ENCODE results near the gene LRP1B.

LRP1B gene

GRCh38 chr2:140641163-140641562 lies 1489.7 kb downstream of the LRP1B start:
- no peak for DNase-seq (ENCODE audit: extremely low read depth, low read depth)
- H3K4me3 ChIP-seq (replicated peaks; ENCODE audit: low read depth, low read length): no peak overlapping the region
- TF ChIP-seq CTCF (IDR thresholded peaks at IDR 0.05; ENCODE audit: low read depth, low read length, missing control alignments): no peak

DNA sequence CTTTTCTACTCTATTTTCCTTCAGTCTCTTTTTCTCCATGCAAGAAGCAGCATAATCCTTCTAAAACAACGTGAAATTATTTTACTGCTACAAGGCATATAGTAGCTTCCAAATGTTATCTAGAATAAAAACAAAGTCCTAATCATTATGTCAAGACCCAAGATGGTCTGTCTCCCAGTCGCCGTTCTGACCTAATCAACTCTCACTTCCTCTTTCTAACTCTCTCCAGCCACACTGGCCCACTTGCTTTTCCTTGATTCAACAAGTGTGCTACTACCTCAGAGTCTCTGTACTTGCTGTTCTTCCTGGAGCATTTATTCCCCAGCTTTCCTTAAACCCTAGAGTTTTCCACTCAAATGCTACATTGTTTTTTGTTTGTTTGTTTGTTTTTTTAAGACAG lies 1491.2 kb downstream of the LRP1B start:
- DNase-seq (ENCODE audit: extremely low read depth, low read depth): no peak
- no peak for TF ChIP-seq CTCF (IDR thresholded peaks at IDR 0.05; ENCODE audit: low read depth, low read length, missing control alignments)
- H3K4me3 ChIP-seq (replicated peaks; ENCODE audit: low read depth, low read length): no peak overlapping the region

DNA sequence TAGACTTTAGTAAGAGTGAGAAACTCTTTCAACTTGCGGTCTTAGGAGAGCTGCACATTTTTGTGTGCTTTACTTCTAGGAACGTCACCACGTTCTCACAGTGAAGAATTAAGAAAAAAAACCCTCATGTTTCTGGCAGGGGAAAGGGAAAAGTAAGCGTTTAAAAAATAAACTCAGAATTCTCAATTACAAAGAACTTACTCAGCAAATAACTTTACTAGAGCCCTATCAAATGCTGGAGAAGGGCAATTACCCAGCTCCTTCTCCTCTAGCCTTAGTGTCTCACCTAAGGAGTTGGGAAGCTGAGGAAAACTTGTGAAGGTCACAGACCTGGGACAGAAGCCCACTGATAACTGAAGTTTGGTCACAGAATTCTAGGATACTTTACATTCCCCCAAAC lies 1500.3 kb downstream of the LRP1B start:
- H3K4me3 ChIP-seq (replicated peaks; ENCODE audit: low read depth, low read length): no peak overlapping the region
- DNase-seq (ENCODE audit: extremely low read depth, low read depth): no peak
- no peak for TF ChIP-seq CTCF (IDR thresholded peaks at IDR 0.05; ENCODE audit: low read depth, low read length, missing control alignments)

DNA sequence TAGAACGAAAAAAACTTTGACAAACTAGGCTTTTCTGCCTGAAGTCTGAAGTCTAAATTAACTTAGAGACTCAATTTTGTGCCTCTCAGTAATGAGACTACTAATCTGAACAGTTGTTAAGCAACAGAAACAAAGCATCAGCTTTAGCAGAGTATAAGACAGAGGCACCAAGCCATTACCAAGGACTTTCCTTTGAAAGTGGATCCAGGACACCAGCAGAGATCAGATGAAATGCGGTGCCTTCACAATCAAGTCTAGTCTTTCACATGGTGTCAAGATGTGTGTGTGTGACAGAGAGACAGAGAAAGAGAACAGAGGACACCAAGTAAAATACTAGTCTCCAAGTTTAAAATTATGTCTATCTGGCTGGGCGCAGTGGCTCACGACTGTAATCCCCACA lies 1502.9 kb downstream of the LRP1B start:
- H3K4me3 ChIP-seq (replicated peaks; ENCODE audit: low read depth, low read length): no peak overlapping the region
- TF ChIP-seq CTCF (IDR thresholded peaks at IDR 0.05; ENCODE audit: low read depth, low read length, missing control alignments): no peak
- DNase-seq (ENCODE audit: extremely low read depth, low read depth): no peak

GRCh38 chr2:140627136-140627535 lies 1503.7 kb downstream of the LRP1B start:
- H3K4me3 ChIP-seq (replicated peaks; ENCODE audit: low read depth, low read length): no peak overlapping the region
- DNase-seq (ENCODE audit: extremely low read depth, low read depth): no peak
- TF ChIP-seq CTCF (IDR thresholded peaks at IDR 0.05; ENCODE audit: low read depth, low read length, missing control alignments): no peak

- no peak for DNase-seq (ENCODE audit: extremely low read depth, low read depth)
- no peak overlapping the region for H3K4me3 ChIP-seq (replicated peaks; ENCODE audit: low read depth, low read length)
- TF ChIP-seq CTCF (IDR thresholded peaks at IDR 0.05; ENCODE audit: low read depth, low read length, missing control alignments): no peak
Observed at GRCh38 chr2:140624200-140624599, 1506.6 kb downstream of the LRP1B start.

- no peak overlapping the region for H3K4me3 ChIP-seq (replicated peaks; ENCODE audit: low read depth, low read length)
- DNase-seq (ENCODE audit: extremely low read depth, low read depth): no peak
- TF ChIP-seq CTCF (IDR thresholded peaks at IDR 0.05; ENCODE audit: low read depth, low read length, missing control alignments): no peak
Observed at GRCh38 chr2:140621583-140622362, 1509.0 kb downstream of the LRP1B start.
